Loucy (cell line): ENCODE measurements around the gene CXXC5.
A peak's percentile ranks its signal among the peaks of the same experiment; 100 is the strongest.

Source experiments
- H2AFZ ChIP-seq: fragments of 200-600 bp; sonication (generic); 2 replicates; pipeline ENCODE4 v1.6.0; 2016; ENCODE audit warnings: antibody characterized with exemption, mild to moderate bottlenecking, low read length, moderate library complexity
- H3F3A ChIP-seq: fragments of 200-600 bp; 2 replicates; pipeline ENCODE4 v1.6.0; 2016; ENCODE audit warnings: antibody characterized with exemption, low read depth, mild to moderate bottlenecking
- H3K27me3 ChIP-seq: fragments of 200-600 bp; sonication (generic); 2 replicates; pipeline ENCODE4 v1.6.1; 2014; ENCODE audit warnings: low read length, mild to moderate bottlenecking; ENCODE audit not compliant: insufficient read depth, poor library complexity, severe bottlenecking
- H3K36me3 ChIP-seq: fragments of 200-600 bp; sonication (generic); 2 replicates; pipeline ENCODE4 v1.6.1; 2016; ENCODE audit warnings: low read length; ENCODE audit not compliant: insufficient read depth
- H3K4me1 ChIP-seq: fragments of 200-600 bp; sonication (generic); 2 replicates; pipeline ENCODE4 v1.5.1; 2014; ENCODE audit warnings: low read length, mild to moderate bottlenecking; ENCODE audit not compliant: insufficient read depth, poor library complexity, severe bottlenecking
- H3K4me2 ChIP-seq: fragments of 200-600 bp; sonication (generic); 2 replicates; pipeline ENCODE4 v1.6.0; 2014; ENCODE audit warnings: antibody characterized with exemption, low read length, low read depth, mild to moderate bottlenecking; ENCODE audit not compliant: poor library complexity, severe bottlenecking
- H3K4me3 ChIP-seq: fragments of 200-600 bp; sonication (generic); 2 replicates; pipeline ENCODE4 v1.5.1; 2014; ENCODE audit warnings: low read length, mild to moderate bottlenecking, mixed read lengths; ENCODE audit not compliant: poor library complexity, severe bottlenecking
- H3K79me2 ChIP-seq: fragments of 200-600 bp; sonication (generic); 2 replicates; pipeline ENCODE4 v1.6.1; 2014; ENCODE audit warnings: low read length; ENCODE audit not compliant: insufficient read depth
- H3K9ac ChIP-seq: fragments of 200-600 bp; sonication (generic); 2 replicates; pipeline ENCODE4 v1.6.0; 2014; ENCODE audit warnings: mild to moderate bottlenecking, low read depth, low read length, moderate library complexity; ENCODE audit not compliant: poor library complexity, severe bottlenecking
- H3K9me2 ChIP-seq: fragments of 200-600 bp; sonication (generic); replicated peaks from 2 replicates; pipeline ENCODE4 v1.6.1; 2016; ENCODE audit warnings: low read depth, low read length, mixed read lengths
- H3K9me3 ChIP-seq: fragments of 200-600 bp; sonication (generic); 2 replicates; pipeline ENCODE4 v1.6.1; 2014; ENCODE audit warnings: mild to moderate bottlenecking, antibody characterized with exemption, low read length, low read depth; ENCODE audit not compliant: insufficient read depth
- H4K20me1 ChIP-seq: fragments of 200-600 bp; sonication (generic); 2 replicates; pipeline ENCODE4 v1.6.0; 2014; ENCODE audit warnings: antibody characterized with exemption, low read length, mild to moderate bottlenecking; ENCODE audit not compliant: insufficient read depth, poor library complexity, severe bottlenecking
- EZH2phosphoT487 ChIP-seq: fragments of 200-600 bp; IDR thresholded peaks from 2 replicates; pipeline ENCODE4 v1.6.1; 2018; ENCODE audit warnings: antibody characterized with exemption, mild to moderate bottlenecking, moderate library complexity, borderline replicate concordance
- TF ChIP-seq, protein P1 (sequence below): fragments of 200-600 bp; sonication (generic); conservative IDR thresholded peaks from 2 replicates; pipeline ENCODE4 v1.5.1; 2014; ENCODE audit warnings: mild to moderate bottlenecking, antibody characterized with exemption, low read length

The CXXC5 gene

DNA sequence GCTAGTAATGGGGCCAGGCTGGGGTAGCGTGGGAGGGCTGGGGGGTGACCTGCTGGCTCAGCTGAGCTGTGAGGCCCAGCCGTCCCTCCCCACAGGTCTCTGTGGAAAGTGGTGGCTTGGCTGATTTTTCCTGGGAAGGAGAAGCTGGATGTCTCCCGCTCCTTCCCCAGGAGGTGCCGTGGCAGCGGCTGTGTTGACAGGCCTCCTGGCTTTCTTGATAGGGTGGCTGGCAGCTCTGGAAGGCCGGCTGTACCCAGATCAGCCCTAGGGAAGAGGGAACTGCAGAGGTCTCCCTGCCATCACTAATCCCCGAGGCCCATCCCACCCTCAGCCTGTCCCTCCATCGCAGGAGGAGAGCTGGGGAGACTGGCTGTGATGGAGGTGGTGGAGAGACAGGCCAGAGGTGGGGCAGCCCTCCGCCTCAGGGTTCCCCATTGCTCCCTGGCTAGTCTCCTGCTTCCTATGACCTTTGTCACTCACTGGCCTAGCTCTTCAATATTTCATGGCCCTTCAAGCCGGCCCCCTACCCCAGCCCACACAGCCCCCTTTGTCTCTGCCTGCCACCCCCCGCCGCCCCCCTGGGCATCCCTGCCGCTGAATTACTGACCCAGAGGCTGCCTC lies 6.8 kb downstream of the CXXC5 start:
- Histone ChIP-seq H3K9ac (peak overlapping the region; percentile 35), H3K79me2 (peaks cover 100% of the 10 kb centered on the region), H3K4me3 (peak overlapping the region; percentile 97), H2AFZ (no peak overlapping the region), H3K9me2 (no peaks in the 10 kb centered on the region), H3K4me2 (peak overlapping the region; percentile 98), H3K9me3 (no peaks in the 10 kb centered on the region), H3K36me3 (peaks cover 10% of the 10 kb centered on the region; the same call in 1 of the 2 replicates), H3K4me1 (peaks cover 74% of the 10 kb centered on the region), H3K27me3 (peaks cover 3% of the 10 kb centered on the region), H3F3A (0 out of 2 replicates have a peak, but pooled peaks cover 2% of the 10 kb centered on the region), H4K20me1 (peaks cover 95% of the 10 kb centered on the region)
- TF ChIP-seq, protein P1, sequence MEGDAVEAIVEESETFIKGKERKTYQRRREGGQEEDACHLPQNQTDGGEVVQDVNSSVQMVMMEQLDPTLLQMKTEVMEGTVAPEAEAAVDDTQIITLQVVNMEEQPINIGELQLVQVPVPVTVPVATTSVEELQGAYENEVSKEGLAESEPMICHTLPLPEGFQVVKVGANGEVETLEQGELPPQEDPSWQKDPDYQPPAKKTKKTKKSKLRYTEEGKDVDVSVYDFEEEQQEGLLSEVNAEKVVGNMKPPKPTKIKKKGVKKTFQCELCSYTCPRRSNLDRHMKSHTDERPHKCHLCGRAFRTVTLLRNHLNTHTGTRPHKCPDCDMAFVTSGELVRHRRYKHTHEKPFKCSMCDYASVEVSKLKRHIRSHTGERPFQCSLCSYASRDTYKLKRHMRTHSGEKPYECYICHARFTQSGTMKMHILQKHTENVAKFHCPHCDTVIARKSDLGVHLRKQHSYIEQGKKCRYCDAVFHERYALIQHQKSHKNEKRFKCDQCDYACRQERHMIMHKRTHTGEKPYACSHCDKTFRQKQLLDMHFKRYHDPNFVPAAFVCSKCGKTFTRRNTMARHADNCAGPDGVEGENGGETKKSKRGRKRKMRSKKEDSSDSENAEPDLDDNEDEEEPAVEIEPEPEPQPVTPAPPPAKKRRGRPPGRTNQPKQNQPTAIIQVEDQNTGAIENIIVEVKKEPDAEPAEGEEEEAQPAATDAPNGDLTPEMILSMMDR: no peak
- no peak for TF ChIP-seq EZH2phosphoT487

DNA sequence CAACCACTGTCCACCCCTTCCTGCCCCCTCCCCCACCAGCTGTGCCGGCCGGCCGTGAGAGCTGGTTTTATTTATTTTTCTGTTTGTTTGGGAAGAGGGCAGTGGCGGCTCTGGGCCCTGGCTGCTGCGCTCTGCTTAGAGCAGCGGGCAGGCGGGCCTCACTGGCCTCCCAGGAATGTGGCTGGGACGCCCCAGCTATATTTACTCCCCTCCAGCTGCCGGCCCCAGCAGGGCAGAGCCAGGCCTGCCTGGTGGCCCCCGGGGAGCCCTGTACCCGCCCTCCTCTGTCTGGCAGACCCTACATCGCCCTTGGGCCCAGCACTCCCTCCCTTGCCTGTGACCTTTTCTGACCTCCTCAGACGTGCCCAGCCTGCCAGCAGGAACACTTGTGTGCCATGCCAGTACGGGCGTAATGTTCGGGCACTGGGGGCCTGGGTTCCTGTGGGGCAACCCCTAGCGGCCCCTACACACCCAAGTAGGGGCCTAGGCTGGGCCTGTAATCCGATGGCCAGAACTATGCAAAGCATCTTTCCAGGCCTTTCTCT lies 7.7 kb downstream of the CXXC5 start:
- H3K4me2 ChIP-seq: peak overlapping the region; percentile 98
- H3K4me1 ChIP-seq: peaks cover 75% of the 10 kb centered on the region
- H3K79me2 ChIP-seq: peaks cover 100% of the 10 kb centered on the region

DNA sequence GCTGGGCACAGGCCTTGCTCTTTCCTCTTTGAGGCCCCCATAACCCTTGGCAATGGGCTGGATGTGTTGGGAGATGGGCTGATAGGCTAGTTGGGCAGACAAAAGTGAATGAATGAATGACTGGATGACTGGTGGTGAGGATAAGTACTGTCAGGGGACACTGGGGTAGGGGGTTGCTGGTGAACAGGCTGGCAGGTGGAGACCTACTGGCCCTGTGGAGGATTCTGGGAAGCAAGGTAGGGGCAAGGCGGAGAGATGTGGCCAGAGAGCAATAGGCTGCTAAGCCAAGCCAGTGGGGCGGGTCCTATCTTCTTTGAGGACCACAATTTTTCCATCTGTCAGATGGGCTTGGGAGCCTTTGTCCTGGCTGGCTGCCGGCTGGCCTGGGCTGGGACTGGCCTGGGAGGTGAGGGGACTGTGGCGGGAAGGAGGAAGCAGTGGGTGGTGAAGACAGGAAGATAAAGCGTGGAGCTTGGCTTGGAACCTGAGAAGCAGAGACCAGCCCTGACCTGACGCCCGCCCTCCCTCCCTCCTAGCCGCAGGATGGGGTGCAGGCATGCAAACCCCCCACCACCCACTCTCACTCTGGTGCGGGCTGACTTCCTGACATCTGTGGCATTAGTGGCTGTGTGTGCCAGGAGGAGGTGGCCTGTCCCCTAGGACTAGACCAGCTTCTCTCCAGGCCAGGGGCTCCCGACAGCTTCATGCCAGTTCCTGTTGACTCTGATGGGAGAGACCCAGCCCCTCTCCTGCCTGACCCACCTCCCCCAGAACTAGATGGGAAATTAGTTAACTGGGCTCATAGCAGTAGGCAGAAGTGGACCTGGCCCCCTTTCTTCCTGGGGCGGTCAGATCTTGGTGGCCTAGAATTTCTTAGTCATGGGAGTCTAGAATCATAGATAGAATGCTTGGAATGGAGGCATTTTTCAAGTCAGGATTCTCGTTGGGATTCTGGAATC lies 9.5 kb downstream of the CXXC5 start:
- Histone ChIP-seq H2AFZ (no peak overlapping the region), H3K4me2 (peak overlapping the region; percentile 98), H3K27me3 (no peaks in the 10 kb centered on the region), H3F3A (no peaks in the 10 kb centered on the region), H3K9me3 (no peaks in the 10 kb centered on the region), H3K79me2 (peaks cover 100% of the 10 kb centered on the region), H3K9me2 (no peaks in the 10 kb centered on the region), H3K9ac (peak overlapping the region; percentile 65), H3K36me3 (peaks cover 17% of the 10 kb centered on the region; the same call in 1 of the 2 replicates), H3K4me1 (peaks cover 79% of the 10 kb centered on the region), H4K20me1 (peaks cover 95% of the 10 kb centered on the region), H3K4me3 (peak overlapping the region; percentile 67)
- TF ChIP-seq EZH2phosphoT487: no peak
- TF ChIP-seq, protein P1: no peak

More for the DNA sequence above, 7.7 kb downstream of the CXXC5 start:
- Histone ChIP-seq H2AFZ (no peak overlapping the region), H3K4me3 (peak overlapping the region; percentile 97), H3K27me3 (no peaks in the 10 kb centered on the region), H3K9me3 (no peaks in the 10 kb centered on the region), H4K20me1 (peaks cover 94% of the 10 kb centered on the region), H3K36me3 (peaks cover 10% of the 10 kb centered on the region; the same call in 1 of the 2 replicates), H3K9me2 (no peaks in the 10 kb centered on the region), H3F3A (0 out of 2 replicates have a peak, but pooled peaks cover 2% of the 10 kb centered on the region), H3K9ac (peak overlapping the region; percentile 35)
- TF ChIP-seq, protein P1: no peak
- no peak for TF ChIP-seq EZH2phosphoT487
